Activated CD8-positive, alpha-beta T cell treated with anti-CD3 and anti-CD28 coated beads for 36 hours (primary cell): ENCODE measurements around the gene PPFIA2. TPM values are rescaled to one million over a fixed set of nuclear protein-coding genes. Genes with fewer than 3 reads are reported as not detected.

Source experiments
- ATAC-seq: fragments of 200-7000 bp; cut with Tn5 transposase; one replicate; pipeline ENCODE4 v1.10.0; 2021; ENCODE audit warnings: mild to moderate bottlenecking, moderate library complexity
- CTCF ChIA-PET: fragments of 350-600 bp; sonication (Branson Sonifier 250); formaldehyde crosslinking; loops from one replicate; lab custom pipeline; 2021; ENCODE audit warnings: antibody characterized with exemption; lab: Charles Lee
- POLR2A ChIA-PET: fragments of 350-600 bp; sonication (Branson Sonifier 250); formaldehyde crosslinking; loops from one replicate; lab custom pipeline; 2021; ENCODE audit warnings: antibody characterized with exemption; lab: Charles Lee
- DNase-seq: peaks from one replicate; pipeline ENCODE4 v3.0.0-alpha.2; 2020
- H3K27ac Mint-ChIP-seq: one replicate; pipeline ENCODE4 v1.8.0; 2021; ENCODE audit warnings: mild to moderate bottlenecking, mixed read lengths
- H3K27me3 Mint-ChIP-seq: one replicate; pipeline ENCODE4 v1.8.0; 2021; ENCODE audit warnings: mixed read lengths
- H3K36me3 Mint-ChIP-seq: one replicate; pipeline ENCODE4 v1.8.0; 2021; ENCODE audit warnings: low read depth, mixed read lengths
- H3K4me1 Mint-ChIP-seq: one replicate; pipeline ENCODE4 v1.8.0; 2021; ENCODE audit warnings: low read depth, mixed read lengths
- H3K4me3 Mint-ChIP-seq: one replicate; pipeline ENCODE4 v1.8.0; 2021; ENCODE audit warnings: mild to moderate bottlenecking, moderate library complexity, mixed read lengths
- H3K9me3 Mint-ChIP-seq: one replicate; pipeline ENCODE4 v1.8.0; 2021; ENCODE audit warnings: mixed read lengths
- intact Hi-C: fragments of 100-400 bp; cut with micrococcal nuclease; formaldehyde crosslinking; loops from one replicate; pipeline ENCODE4 v1.10.0; 2022
- total RNA-seq, 2 experiments: library from RNA; stranded (reverse); gene quantifications; one replicate each; pipeline ENCODE4 v1.2.3, GENCODE V29; 2021
- TF ChIP-seq, protein P1 (sequence below): fragments of 200-600 bp; IDR thresholded peaks from one replicate; pipeline ENCODE4 v1.8.0; 2022; ENCODE audit warnings: antibody characterized with exemption, mild to moderate bottlenecking

PPFIA2 gene
- total RNA-seq, 2 experiments from 2014 or later: not detected

DNA sequence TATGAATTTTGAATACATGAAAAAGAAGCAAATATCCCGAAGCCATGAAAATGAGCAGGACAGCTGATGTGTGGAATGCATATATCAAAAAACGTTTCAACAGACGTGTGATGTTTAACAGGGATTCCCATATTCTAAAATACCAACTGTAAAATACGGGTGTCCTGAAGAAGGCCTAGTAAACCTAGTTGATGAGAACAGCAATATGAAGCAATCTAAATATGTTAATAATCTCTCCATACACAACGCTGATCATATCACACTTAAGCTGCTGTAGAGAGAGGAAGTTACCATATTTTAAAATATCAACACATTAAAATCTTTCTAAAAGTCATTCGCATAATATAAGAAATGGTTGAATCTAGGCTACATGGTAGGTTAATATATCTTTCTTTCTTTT lies 317.5 kb downstream of the PPFIA2 start:
- ChIA-PET CTCF (no interaction called here), POLR2A (no interaction called here)
- Mint-ChIP-seq H3K4me3 (no peak overlapping the region), H3K36me3 (no peaks in the 10 kb centered on the region), H3K27me3 (no peaks in the 10 kb centered on the region), H3K9me3 (no peaks in the 10 kb centered on the region), H3K4me1 (no peaks in the 10 kb centered on the region), H3K27ac (no peak overlapping the region)
- intact Hi-C loops: no loop called here
- no peak for DNase-seq
- TF ChIP-seq, protein P1, sequence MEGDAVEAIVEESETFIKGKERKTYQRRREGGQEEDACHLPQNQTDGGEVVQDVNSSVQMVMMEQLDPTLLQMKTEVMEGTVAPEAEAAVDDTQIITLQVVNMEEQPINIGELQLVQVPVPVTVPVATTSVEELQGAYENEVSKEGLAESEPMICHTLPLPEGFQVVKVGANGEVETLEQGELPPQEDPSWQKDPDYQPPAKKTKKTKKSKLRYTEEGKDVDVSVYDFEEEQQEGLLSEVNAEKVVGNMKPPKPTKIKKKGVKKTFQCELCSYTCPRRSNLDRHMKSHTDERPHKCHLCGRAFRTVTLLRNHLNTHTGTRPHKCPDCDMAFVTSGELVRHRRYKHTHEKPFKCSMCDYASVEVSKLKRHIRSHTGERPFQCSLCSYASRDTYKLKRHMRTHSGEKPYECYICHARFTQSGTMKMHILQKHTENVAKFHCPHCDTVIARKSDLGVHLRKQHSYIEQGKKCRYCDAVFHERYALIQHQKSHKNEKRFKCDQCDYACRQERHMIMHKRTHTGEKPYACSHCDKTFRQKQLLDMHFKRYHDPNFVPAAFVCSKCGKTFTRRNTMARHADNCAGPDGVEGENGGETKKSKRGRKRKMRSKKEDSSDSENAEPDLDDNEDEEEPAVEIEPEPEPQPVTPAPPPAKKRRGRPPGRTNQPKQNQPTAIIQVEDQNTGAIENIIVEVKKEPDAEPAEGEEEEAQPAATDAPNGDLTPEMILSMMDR: no peak
- no peak for ATAC-seq

DNA sequence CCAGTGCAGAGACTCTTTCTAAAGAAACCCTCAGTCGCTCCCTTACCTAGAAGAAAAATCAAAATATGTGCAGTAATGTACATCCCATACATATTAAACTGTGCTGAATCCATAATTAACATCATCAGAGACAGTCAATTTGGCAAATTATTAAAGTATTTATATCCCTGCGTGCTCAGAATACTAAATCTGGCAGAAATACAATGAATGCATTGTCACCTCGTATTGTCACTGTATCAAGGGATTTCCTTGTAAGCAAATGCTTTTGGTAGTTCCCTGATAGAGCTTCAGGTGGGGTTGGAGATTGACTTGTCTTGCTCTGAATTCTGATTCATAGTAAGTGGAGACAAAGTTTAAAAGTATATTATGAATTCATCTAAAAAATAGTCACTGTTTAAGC lies 319.1 kb downstream of the PPFIA2 start:
- ATAC-seq (no peak), DNase-seq (no peak)
- H3K36me3 Mint-ChIP-seq: no peaks in the 10 kb centered on the region
- TF ChIP-seq, protein P1: no peak
- no peaks in the 10 kb centered on the region for H3K9me3 Mint-ChIP-seq
- ChIA-PET CTCF (no interaction called here), POLR2A (no interaction called here)
- no peak overlapping the region for H3K27ac Mint-ChIP-seq
- intact Hi-C loops: no loop called here
- H3K4me3 Mint-ChIP-seq: no peak overlapping the region
- no peaks in the 10 kb centered on the region for H3K4me1 Mint-ChIP-seq
- no peaks in the 10 kb centered on the region for H3K27me3 Mint-ChIP-seq

DNA sequence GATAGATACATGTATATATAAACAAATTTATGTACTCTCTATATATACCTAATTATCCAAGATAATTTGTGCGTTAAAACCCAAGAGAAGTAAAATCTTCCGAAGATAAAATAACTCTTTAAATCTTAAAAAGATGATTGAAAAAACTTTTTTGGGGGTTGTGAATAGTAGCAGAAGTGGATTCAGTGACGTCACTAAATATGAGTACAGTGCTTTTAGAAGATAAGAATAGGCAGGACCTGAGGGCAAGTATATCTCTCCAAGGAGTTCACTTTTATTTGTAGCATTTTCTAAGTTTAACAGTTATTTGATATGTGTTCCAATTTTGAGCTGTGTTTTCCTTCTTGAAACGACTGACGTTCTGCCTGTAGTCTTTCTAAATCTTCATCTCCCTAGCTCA lies 319.8 kb downstream of the PPFIA2 start:
- intact Hi-C loops: no loop called here
- Mint-ChIP-seq H3K9me3 (no peaks in the 10 kb centered on the region), H3K27me3 (no peaks in the 10 kb centered on the region), H3K4me3 (no peak overlapping the region), H3K36me3 (no peaks in the 10 kb centered on the region), H3K4me1 (no peaks in the 10 kb centered on the region), H3K27ac (no peak overlapping the region)
- no peak for DNase-seq
- TF ChIP-seq, protein P1: no peak
- ChIA-PET POLR2A (interaction anchor here (0.6 kb wide), 1 partner anchor 953 kb away, joined by 3 read pairs; no protein-coding TSS in a partner anchor), CTCF (no interaction called here)
- ATAC-seq: no peak

DNA sequence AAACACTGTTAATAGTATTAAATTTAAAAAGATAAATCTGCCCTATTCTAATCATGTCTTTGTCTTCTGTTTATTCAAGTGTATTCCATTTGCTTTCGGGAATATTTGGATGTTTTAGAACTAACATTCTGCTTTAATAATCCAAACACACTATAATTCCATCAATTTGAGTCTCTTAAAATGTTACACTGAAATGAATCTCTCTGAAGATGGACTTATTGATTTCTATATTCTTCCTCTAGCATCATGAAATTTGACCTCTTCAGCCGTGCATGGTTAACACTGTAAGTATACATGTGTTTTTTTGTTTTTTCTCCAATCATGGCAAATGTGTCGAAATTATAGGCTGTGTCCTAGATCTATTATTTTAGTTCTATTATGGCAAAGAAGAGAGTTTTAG lies 342.1 kb downstream of the PPFIA2 start:
- Mint-ChIP-seq H3K27me3 (no peaks in the 10 kb centered on the region), H3K9me3 (peaks cover 4% of the 10 kb centered on the region), H3K27ac (no peak overlapping the region), H3K4me1 (no peaks in the 10 kb centered on the region), H3K36me3 (no peaks in the 10 kb centered on the region), H3K4me3 (no peak overlapping the region)
- no peak for ATAC-seq
- intact Hi-C loops: no loop called here
- DNase-seq: no peak
- ChIA-PET CTCF (no interaction called here), POLR2A (no interaction called here)
- TF ChIP-seq, protein P1: no peak

DNA sequence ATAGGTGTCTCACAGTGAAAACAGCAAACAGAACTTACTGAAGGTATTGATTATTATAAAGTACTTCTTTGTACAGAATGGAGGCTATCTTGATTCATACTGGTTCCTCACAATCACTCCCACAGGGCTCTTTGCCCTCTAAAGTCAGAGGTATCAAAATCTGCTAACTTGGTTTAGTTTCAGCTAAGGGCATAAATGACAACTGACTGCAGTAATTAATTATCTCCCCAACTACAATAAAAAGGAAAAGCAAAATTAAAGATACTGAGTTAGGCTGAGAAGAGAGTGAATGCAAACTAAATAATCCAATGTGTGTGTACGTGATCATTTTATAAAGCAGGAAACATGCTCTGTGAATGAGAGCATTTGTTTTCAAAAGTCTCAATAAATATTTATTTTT lies 342.6 kb downstream of the PPFIA2 start:
- Mint-ChIP-seq H3K4me3 (no peak overlapping the region), H3K9me3 (peaks cover 4% of the 10 kb centered on the region), H3K27ac (no peak overlapping the region), H3K4me1 (no peaks in the 10 kb centered on the region), H3K36me3 (no peaks in the 10 kb centered on the region), H3K27me3 (no peaks in the 10 kb centered on the region)
- intact Hi-C loops: no loop called here
- no peak for DNase-seq
- no peak for ATAC-seq
- ChIA-PET CTCF (no interaction called here), POLR2A (no interaction called here)
- TF ChIP-seq, protein P1: no peak
